ENCODE measurements around the gene ALDH4A1. TPM values are rescaled to one million over a fixed set of nuclear protein-coding genes. Genes with fewer than 3 reads are reported as not detected.

ALDH4A1 gene
- total and polyA plus RNA-seq, 9 of the 15 experiments (the other 6 are each of a cell fraction or from before 2014, with no cell fraction given): 0.27 to 31.4 (median 16.6) TPM

GRCh38 chr1:18926315-18927081 lies 24.1 kb upstream of the ALDH4A1 start:
- Histone ChIP-seq H3K4me1 (replicated peaks in 1 of 2; ENCODE audit: control insufficient read depth in 2 of 2, insufficient read depth in 2 of 2, low read length in 2 of 2) (peaks cover 19 to 20% of the 10 kb centered on the region in 2 experiments; a peak in 4 of 5 replicates), H3K4me3 (no peak overlapping the region), H3K9ac (ENCODE audit: insufficient read depth in 1 of 2, low read depth in 2 of 2, low read length in 2 of 2) (peak overlapping the region in 1 of 2 experiments; percentile 61; a peak in 2 of 4 replicates), H3K9me3 (replicated peaks; ENCODE audit: control insufficient read depth, insufficient read depth, low read depth, low read length) (no peaks in the 10 kb centered on the region), H4K20me1 (replicated peaks; ENCODE audit: control insufficient read depth, insufficient read depth, low read length) (peaks cover 18% of the 10 kb centered on the region), H3K36me3 (ENCODE audit: control insufficient read depth, insufficient read depth, low read length) (no peaks in the 10 kb centered on the region), H3K4me2 (ENCODE audit: insufficient read depth, low read length) (no peak overlapping the region), H2AFZ (ENCODE audit: low read depth, low read length) (no peak overlapping the region), H3K9me1 (ENCODE audit: control insufficient read depth, insufficient read depth, low read length) (no peaks in the 10 kb centered on the region), H3K27ac (ENCODE audit: extremely low read depth, low read depth, low read length) (no peak overlapping the region), H3K79me2 (ENCODE audit: control insufficient read depth, insufficient read depth, low read length) (no peaks in the 10 kb centered on the region), H3K27me3 (ENCODE audit: control insufficient read depth in 2 of 2, insufficient read depth in 2 of 2, low read length in 2 of 2) (peaks cover 37 to 83% of the 10 kb centered on the region in 2 experiments)
- FAIRE-seq (peak; percentile 74), DNase-seq (ENCODE audit: extremely low read depth in 1 of 4, low spot score in 3 of 4) (peak; percentile 57 to 64 (median 60)), ATAC-seq (peak; percentile 61)
- no TSS peak for BruUV-seq (replicated peaks)
- WGBS (ENCODE audit: insufficient coverage, low coverage, missing lambda C conversion rate): 9% methylated on average over 11 of the region's 13 CpGs
- CTCF ChIA-PET (ENCODE audit: low intra/inter-chr PET ratio): no interaction called here
- POLR2A ChIA-PET: interaction anchor here (0.6 kb wide), 2 partner anchors 18 to 436 kb away, joined by 3 to 4 read pairs; no protein-coding TSS in a partner anchor
- in situ Hi-C loops (cut with MboI) (no loop called here), intact Hi-C loops (cut with micrococcal nuclease) (no loop called here)
- TF ChIP-seq CAMTA2 (CRISPR knock-in tag; conservative IDR thresholded peaks at IDR 0.05) (no peak), NR1H2 (CRISPR knock-in tag; IDR thresholded peaks at IDR 0.05) (no peak), E2F6 (IDR thresholded peaks at IDR 0.05; ENCODE audit: borderline replicate concordance in 1 of 2, extremely low read depth in 1 of 2, insufficient read depth in 1 of 2, insufficient read length in 1 of 2, low read depth in 1 of 2, low read length in 1 of 2, poor library complexity in 1 of 2, severe bottlenecking in 1 of 2) (peak in 1 of 2 experiments; percentile 50), FOXP1 (CRISPR knock-in tag; IDR thresholded peaks at IDR 0.05) (no peak), CTCFL (IDR thresholded peaks at IDR 0.05; ENCODE audit: borderline replicate concordance, insufficient read depth, low read depth, low read length, poor library complexity, severe bottlenecking) (no peak), ETV1 (tag; conservative IDR thresholded peaks at IDR 0.05; ENCODE audit: low read depth) (peak; percentile 43), ILK (tag; IDR thresholded peaks at IDR 0.05; ENCODE audit: borderline replicate concordance, low read depth) (no peak), JUND (IDR thresholded peaks at IDR 0.05; ENCODE audit: borderline replicate concordance, low read depth, low read length) (peak; percentile 54; the same call in 1 of the 2 replicates), JUND (tag; IDR thresholded peaks at IDR 0.05; ENCODE audit: borderline replicate concordance, low read depth, low read length) (no peak; the same call in 2 of the 3 replicates)
